Natural killer cell (primary cell): ENCODE measurements around the gene LBX2. TPM values are rescaled to one million over a fixed set of nuclear protein-coding genes. Genes with fewer than 3 reads are reported as not detected.

Experiments
- ATAC-seq, 3 donors: fragments of 150-1000 bp in 2 of 3; fragments of 200-7000 bp in 1 of 3; cut with Tn5 transposase; 1 replicate in 1 of 3; 2 replicates in 2 of 3; pipeline ENCODE4 v1.10.0; 2021; ENCODE audit warnings: mild to moderate bottlenecking in 2 of 3, moderate library complexity in 2 of 3
- DNase-seq, 2 donors: peaks; one replicate each; pipeline versions ENCODE4 v3.0.0 to v3.0.0-alpha.2; 2013 to 2021; ENCODE audit warnings: mixed read lengths in 1 of 2
- H3K27ac ChIP-seq: one replicate; pipeline ENCODE4 v1.5.1; 2013; ENCODE audit warnings: mild to moderate bottlenecking, low read length
- H3K27me3 ChIP-seq: one replicate; pipeline ENCODE4 v1.6.1; 2013; ENCODE audit warnings: low read length; ENCODE audit not compliant: control insufficient read depth, insufficient read depth
- H3K36me3 ChIP-seq: one replicate; pipeline ENCODE4 v1.6.1; 2013; ENCODE audit warnings: low read length; ENCODE audit not compliant: control insufficient read depth, insufficient read depth
- H3K4me1 ChIP-seq: one replicate; pipeline ENCODE4 v1.6.1; 2013; ENCODE audit warnings: low read length; ENCODE audit not compliant: control insufficient read depth, insufficient read depth
- H3K4me3 ChIP-seq: one replicate; pipeline ENCODE4 v1.5.1; 2013; ENCODE audit warnings: low read length
- H3K9me3 ChIP-seq: one replicate; pipeline ENCODE4 v1.6.1; 2013; ENCODE audit warnings: low read length; ENCODE audit not compliant: control insufficient read depth, insufficient read depth
- H3K27ac Mint-ChIP-seq, 2 donors: one replicate each; pipeline ENCODE4 v1.8.0; 2022; ENCODE audit warnings: mild to moderate bottlenecking in 2 of 2, mixed read lengths in 2 of 2, moderate library complexity in 1 of 2
- H3K27me3 Mint-ChIP-seq, 2 donors: one replicate each; pipeline ENCODE4 v1.8.0; 2022; ENCODE audit warnings: low read depth in 2 of 2, mixed read lengths in 2 of 2
- H3K36me3 Mint-ChIP-seq: one replicate; pipeline ENCODE4 v1.8.0; 2022; ENCODE audit warnings: mixed read lengths
- H3K4me1 Mint-ChIP-seq, 2 donors: one replicate each; pipeline ENCODE4 v1.8.0; 2022; ENCODE audit warnings: mixed read lengths in 2 of 2
- H3K4me3 Mint-ChIP-seq: one replicate; pipeline ENCODE4 v1.8.0; 2022; ENCODE audit warnings: mild to moderate bottlenecking, moderate library complexity, mixed read lengths
- H3K9me3 Mint-ChIP-seq, 2 donors: one replicate each; pipeline ENCODE4 v1.8.0; 2022; ENCODE audit warnings: mixed read lengths in 2 of 2
- WGBS: methylation state at CpG from one replicate; pipeline ENCODE4 v1.1.7; 2013; ENCODE audit warnings: missing lambda C conversion rate; ENCODE audit not compliant: insufficient coverage; 5-methylcytosine and 5-hydroxymethylcytosine counted together
- intact Hi-C: fragments of 100-400 bp; cut with micrococcal nuclease; formaldehyde crosslinking; loops from one replicate; pipeline ENCODE4 v1.14.2; 2022
- total RNA-seq, 4 donors: library from RNA; stranded (reverse); fragments of 120-200 nt in 1 of 4; gene quantifications; one replicate each; pipeline versions ENCODE4 v1.2.3 to v1.2.4, GENCODE V29; 2013 to 2022
- TF ChIP-seq, protein P1 (sequence below): fragments of 200-600 bp; IDR thresholded peaks from one replicate; pipeline ENCODE4 v1.8.0; 2022; ENCODE audit warnings: antibody characterized with exemption

The LBX2 gene
- total RNA-seq, 3 donors from 2014 or later (not counting 1 experiment from before 2014, with no cell fraction given), result 1.7 to 1.9 (median 1.8) TPM

DNA sequence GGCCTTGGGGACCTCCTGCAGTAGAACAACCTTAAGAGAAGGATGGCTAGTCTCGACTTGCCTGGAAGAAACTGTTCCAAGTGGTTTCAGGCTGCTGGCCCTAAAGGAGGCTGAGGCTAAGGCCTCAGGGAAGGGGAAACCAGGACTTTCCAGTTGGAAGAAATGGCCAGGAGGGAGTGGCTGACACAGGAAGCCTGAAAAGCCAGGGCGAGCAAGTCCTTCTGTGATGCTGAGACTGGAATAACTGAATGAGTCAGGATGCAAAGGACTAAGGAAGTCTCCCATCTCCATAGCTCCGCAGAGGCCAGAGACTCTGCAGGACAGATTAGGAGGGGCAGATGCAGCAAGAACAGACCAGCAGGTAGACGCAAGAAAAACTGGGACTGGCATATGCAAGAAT is 37.7 kb upstream of the LBX2 start:
- no peak overlapping the region for H3K27ac ChIP-seq
- Mint-ChIP-seq H3K27ac (no peak overlapping the region), H3K27me3 (peaks cover 21 to 28% of the 10 kb centered on the region in 2 donors), H3K4me1 (peaks cover 3 to 4% of the 10 kb centered on the region in 2 donors), H3K9me3 (no peaks in the 10 kb centered on the region), H3K4me3 (no peak overlapping the region), H3K36me3 (no peaks in the 10 kb centered on the region)
- TF ChIP-seq, protein P1, sequence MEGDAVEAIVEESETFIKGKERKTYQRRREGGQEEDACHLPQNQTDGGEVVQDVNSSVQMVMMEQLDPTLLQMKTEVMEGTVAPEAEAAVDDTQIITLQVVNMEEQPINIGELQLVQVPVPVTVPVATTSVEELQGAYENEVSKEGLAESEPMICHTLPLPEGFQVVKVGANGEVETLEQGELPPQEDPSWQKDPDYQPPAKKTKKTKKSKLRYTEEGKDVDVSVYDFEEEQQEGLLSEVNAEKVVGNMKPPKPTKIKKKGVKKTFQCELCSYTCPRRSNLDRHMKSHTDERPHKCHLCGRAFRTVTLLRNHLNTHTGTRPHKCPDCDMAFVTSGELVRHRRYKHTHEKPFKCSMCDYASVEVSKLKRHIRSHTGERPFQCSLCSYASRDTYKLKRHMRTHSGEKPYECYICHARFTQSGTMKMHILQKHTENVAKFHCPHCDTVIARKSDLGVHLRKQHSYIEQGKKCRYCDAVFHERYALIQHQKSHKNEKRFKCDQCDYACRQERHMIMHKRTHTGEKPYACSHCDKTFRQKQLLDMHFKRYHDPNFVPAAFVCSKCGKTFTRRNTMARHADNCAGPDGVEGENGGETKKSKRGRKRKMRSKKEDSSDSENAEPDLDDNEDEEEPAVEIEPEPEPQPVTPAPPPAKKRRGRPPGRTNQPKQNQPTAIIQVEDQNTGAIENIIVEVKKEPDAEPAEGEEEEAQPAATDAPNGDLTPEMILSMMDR, result no peak
- H3K36me3 ChIP-seq, result peaks cover 13% of the 10 kb centered on the region
- no peak for ATAC-seq
- H3K27me3 ChIP-seq, result no peaks in the 10 kb centered on the region
- 89% methylated on average over 4 of the region's 4 CpGs for WGBS
- no peak overlapping the region for H3K4me3 ChIP-seq
- DNase-seq, result no peak
- no peaks in the 10 kb centered on the region for H3K9me3 ChIP-seq
- intact Hi-C loops, result no loop called here
- peaks cover 8% of the 10 kb centered on the region for H3K4me1 ChIP-seq

DNA sequence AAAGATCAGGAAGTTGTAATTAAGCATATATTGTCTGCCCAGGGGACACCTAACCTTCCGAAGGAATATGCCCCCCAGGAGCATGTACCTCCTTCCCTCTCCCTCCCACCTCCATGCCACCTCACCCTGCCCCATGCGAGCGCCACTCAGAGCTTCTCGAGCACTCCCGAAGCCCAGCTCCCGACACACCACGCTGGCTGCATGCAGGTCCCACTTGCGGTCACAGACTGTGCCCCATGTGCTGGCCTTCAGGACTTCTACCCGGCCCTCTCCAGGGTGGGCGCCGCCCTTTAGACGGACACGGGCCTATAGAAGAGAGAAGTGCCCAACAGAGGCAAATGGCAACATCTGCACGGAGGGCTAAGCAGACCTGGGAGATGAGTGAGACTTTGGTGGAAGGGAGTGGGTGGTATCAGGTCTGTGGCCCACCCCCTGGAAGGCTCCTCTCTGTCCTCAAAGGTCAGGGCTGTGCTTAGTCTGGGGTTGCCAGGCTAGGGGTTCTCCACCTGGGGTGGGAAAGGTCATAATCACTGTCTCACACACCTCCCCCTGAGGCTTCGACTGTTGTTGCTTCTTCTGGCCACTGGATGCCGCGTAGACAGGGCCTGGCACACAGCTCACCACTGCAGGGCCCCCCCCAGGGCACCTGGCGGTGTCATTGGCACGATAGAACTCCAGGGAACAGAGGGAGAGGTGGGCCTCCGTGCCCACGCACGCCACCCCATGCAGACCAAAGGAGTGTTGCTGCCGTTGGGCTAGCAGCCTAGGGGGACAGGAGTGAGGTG is 37.0 kb upstream of the LBX2 start:
- H3K9me3 ChIP-seq, result no peaks in the 10 kb centered on the region
- Mint-ChIP-seq H3K4me1 (peaks cover 7 to 11% of the 10 kb centered on the region in 2 donors), H3K4me3 (no peak overlapping the region), H3K9me3 (no peaks in the 10 kb centered on the region), H3K27ac (no peak overlapping the region), H3K27me3 (peaks cover 21 to 26% of the 10 kb centered on the region in 2 donors), H3K36me3 (no peaks in the 10 kb centered on the region)
- DNase-seq, result no peak
- peaks cover 13% of the 10 kb centered on the region for H3K36me3 ChIP-seq
- ATAC-seq, result peak in 1 of 3 donors; percentile 19
- H3K27ac ChIP-seq, result no peak overlapping the region
- TF ChIP-seq, protein P1, result no peak
- WGBS, result 87% methylated on average over 23 of the region's 23 CpGs
- peaks cover 12% of the 10 kb centered on the region for H3K4me1 ChIP-seq
- no peak overlapping the region for H3K4me3 ChIP-seq
- H3K27me3 ChIP-seq, result no peaks in the 10 kb centered on the region
- intact Hi-C loops, result no loop called here

DNA sequence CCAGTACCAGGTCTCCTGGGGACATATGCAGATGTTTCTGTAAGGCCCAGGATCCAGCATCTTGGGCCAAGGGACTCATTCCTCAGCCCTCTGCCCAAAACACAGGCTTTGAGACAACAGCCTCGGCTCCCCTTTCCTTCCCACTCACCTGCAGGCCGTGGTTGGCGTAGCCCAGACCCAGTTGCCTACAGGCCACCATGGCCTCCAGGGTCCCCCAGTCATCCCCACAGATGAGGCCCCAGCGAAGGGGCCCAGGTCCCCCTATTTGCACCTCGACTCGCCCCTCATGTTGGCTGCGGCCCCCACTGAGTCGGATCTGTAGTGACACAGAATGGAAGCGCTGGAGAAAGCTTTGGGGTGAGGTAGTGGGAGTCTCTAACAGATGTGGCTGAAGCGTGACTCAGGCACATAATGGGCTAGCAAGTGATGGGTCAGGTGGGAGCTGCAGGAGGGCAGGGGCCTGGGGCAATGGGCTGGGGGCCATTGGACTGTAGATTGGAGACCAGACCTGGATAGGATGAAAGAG is 36.1 kb upstream of the LBX2 start:
- Mint-ChIP-seq H3K4me1 (peaks cover 15 to 19% of the 10 kb centered on the region in 2 donors), H3K27ac (no peak overlapping the region), H3K4me3 (no peak overlapping the region), H3K36me3 (no peaks in the 10 kb centered on the region), H3K9me3 (no peaks in the 10 kb centered on the region), H3K27me3 (peaks cover 21 to 26% of the 10 kb centered on the region in 2 donors)
- Histone ChIP-seq H3K4me3 (no peak overlapping the region), H3K36me3 (peaks cover 13% of the 10 kb centered on the region), H3K27me3 (no peaks in the 10 kb centered on the region), H3K9me3 (no peaks in the 10 kb centered on the region), H3K27ac (no peak overlapping the region), H3K4me1 (peaks cover 21% of the 10 kb centered on the region)
- intact Hi-C loops, result no loop called here
- TF ChIP-seq, protein P1, result no peak
- DNase-seq, result no peak
- ATAC-seq, result no peak
- 91% methylated on average over 10 of the region's 10 CpGs for WGBS
